Germinal center (tissue), 1 donor: Measurements from ENCODE around the gene USP6NL.

Experiments used
- DNase-seq: peaks from one replicate; pipeline ENCODE4 v3.0.0; 2012; ENCODE audit warnings: mixed read lengths, low spot score

Gene USP6NL

DNA sequence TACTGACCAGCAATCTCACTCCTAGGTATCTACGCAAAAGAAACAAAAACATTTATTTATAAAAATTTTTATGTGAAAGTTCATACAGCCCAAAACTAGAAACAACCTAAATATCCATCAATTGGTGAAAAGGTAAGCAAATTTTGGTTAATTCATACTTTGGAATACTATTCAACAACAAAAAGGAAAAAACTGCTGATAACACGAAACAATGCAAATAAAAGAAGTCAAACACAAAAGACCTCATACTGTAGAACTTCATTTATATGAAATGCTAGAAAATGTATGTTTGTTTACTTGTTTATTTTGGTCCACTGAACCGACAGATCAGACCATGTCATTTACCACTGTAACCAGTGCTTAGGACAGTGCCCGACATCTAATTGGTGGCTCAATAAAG, 60.3 kb downstream of the USP6NL start:
- no peak for DNase-seq

DNA sequence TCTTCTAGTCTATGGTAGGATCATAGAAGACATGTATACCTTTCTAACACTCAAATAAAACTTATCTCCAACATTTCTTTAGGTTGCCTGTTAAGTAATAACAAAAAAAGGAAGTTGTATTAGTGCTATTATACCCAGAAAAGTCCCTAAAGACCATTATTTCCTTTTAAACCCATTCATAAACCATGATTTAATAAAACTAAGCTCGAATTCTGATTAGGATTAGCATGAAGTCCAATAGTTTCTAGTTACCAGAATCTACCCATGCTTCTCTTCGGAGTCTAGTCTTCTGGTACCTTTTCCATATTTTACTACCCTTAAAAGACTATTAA, 62.7 kb downstream of the USP6NL start:
- no peak for DNase-seq

DNA sequence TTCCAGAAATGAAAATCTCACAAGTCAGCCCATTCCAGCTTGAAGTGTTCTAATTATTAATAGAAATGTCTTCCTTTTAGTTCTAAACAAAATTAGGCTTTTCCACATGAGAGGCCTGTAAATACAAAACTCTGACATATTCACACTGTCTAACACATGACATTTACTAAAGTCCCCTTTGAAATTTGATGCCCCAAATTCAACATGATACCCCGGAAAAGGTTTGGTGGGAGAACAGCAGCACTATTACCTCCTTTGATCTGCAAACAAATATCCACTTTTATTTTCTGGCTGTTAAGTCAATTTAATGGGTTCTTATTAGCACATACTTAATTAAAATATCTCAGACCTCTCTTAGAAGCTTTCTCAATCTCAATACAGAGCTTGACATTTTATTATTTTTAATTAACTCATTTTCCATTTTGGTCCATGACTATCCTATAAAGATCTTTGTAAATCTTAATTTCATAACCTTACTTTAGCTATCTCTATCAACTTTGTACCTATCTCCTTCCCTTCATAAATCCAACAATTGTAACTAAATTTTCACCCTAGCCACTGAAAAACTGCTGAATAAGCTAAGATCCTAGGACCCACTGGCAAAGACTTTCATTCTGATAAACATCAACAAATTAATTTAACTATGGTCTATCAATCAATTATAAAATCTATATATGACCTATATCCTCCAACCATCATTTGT, 63.2 kb downstream of the USP6NL start:
- DNase-seq: no peak

DNA sequence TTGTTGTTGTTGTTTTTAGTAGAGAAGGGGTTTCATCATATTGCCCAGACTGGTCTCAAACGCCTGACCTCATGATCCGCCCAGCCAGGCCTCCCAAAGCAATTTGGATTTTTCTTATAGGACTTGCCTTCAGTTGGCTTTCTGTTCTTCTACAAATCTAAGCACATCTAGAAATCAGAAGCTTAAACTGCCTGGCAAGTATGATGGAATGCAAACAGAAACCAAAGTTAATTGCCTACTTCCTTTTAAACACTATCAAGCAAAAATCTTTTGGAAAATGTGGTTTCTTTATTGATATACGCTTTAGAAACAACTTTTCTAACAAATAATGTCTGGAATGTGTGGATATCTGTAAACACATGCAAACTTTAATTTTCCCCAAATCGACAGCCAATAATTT, 64.9 kb downstream of the USP6NL start:
- no peak for DNase-seq

DNA sequence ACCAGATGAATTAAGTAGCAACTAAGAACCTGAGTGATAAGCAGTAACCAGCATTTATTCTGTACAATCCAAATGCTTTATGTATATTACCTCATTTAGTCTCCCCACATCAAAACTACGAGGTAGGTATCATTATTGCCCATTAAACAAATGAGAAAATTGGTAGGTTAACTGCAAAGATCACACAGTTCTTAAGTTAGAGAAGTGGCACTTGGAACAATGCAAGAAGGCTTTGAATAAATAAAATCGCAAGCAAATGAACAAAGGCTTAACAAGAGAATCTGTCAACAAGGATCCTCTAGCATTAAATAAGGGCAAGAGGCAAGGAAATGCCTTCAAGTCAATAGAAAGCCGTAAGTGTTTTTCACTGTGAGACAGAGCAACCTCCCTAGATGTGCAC, 70.2 kb downstream of the USP6NL start:
- no peak for DNase-seq

DNA sequence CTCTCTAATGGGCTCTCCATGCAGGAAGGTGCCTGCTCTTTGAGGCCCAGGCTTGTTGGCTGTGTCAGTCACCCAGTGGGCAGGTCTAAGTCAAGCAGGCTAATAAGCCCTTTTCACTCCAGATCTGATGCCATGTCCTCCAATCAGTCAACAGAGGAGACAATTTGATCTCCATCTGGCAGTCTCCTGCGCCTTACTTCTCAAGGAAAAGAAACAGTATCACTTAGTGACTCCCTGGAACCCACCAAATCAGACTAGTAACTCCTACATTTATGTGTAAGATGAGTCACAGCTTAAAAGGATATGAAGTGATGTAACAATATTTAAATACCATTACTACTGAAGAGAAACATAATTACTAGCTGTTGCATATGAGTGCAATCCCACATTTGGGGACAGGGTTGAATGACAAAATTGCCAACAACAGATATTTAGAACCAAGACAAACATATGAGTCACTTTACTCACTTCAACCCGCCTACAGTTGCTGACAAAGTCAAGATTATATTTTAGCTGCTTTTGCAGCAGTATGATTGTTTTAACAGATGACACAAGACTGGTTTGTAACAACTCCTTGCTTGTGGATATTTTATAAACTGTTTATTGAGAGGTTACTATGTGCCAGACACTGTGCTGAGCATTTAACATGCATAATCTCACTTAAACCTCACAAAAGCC, 72.1 kb downstream of the USP6NL start:
- no peak for DNase-seq

DNA sequence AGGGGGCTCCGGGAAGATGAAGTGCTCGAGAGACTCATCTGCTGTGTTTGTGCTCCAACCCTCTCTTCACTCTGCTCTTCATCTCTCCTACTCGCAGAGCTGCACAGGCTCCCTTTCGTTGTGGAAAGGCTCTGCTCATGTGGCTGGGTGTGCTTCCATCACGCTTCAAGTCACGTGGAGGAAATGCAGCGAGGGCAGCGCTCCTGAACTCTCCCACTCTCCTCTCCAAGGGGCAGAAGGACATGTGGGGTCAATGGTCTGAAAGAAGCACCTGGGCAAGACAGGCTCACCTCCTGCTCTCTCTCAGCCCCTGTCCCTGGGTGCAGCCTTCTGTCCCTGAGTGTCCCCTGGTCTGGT, 72.6 kb downstream of the USP6NL start:
- DNase-seq: no peak

DNA sequence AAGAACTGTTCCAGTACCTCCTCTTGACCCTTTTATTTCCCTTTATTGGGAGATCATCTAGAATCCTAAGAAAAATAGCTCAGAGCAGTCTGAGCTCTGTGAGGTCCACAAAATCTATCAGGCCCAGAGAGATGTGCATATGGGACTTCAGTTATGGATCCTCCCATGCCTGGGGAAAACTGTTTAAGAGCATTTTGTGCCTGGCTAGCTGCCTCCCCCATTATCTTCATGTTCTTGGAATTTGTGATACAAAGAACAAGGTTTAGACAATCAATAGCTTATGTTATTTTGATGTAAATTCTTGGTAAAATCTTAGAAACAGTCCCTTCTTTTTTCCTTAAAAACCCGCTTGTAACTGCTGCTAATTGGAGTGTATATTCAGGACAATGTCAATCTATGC, 75.2 kb downstream of the USP6NL start:
- no peak for DNase-seq

DNA sequence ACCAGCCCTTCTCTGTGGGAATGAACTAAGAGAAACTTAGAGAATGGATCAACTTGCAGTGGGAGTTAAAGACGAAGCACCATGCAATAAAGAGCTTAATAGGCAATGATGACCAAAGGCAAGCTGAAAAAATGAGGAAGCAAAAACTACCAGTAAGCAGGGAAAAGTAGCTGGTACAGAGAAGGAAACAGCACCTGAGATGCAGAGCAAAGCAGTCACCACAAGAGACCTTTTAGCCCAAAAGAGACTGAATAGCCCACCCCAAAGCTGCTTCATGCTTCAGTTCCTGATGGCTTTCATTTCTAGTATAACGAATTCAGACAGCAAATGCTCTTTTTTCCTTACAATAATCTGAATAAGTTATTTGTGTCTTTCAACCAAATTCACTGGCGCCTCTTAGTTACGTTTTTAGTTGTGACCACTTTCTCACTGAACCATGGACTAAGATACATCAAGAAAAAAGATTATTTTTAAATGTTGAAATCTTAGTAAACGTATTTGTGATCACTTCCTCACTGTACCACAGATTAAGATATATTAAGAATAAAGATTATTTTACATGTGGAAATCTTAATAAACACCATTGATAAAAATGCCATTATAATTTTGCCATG, 76.0 kb downstream of the USP6NL start:
- peak; percentile 57 for DNase-seq

DNA sequence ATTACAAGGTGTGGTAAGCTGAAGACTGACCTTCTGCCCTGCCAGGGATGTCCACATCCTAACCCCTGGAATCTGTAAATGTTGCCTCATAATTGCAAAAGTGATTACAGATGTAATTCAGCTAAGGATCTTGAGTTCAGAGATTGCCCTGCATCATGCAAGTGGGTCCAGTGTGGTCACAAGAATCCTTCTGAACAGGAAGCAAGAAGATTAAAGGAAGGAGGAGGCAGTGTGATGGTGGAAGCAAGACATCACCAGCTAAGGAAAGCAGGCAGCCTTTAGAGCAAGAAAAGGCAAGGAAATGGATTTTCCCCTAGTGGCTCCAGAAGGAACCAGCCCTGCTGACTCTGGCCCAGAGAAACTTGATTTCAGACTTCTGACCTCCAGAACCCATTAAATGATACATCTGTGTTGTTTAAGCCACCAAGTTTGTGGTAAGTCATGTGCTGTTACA, 78.1 kb downstream of the USP6NL start:
- DNase-seq: no peak

DNA sequence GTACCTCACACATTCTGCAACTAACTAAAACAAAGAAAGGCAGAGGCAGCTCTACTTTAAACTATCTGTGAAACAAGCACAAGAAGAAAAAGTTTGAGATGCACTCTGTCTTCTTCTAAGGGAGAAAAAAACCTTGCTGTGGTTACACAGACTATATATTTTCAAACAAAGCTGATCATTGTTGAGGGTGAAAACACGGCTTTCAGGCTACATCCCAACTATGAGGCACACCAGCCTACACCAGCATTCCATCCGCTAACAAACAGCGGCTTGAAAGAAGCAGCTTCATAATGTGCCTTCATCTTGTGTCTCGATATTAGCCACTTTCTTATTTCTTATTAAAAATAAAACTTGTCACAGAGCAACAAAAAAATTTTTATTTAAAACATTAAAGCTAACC, 79.1 kb downstream of the USP6NL start:
- DNase-seq: no peak

DNA sequence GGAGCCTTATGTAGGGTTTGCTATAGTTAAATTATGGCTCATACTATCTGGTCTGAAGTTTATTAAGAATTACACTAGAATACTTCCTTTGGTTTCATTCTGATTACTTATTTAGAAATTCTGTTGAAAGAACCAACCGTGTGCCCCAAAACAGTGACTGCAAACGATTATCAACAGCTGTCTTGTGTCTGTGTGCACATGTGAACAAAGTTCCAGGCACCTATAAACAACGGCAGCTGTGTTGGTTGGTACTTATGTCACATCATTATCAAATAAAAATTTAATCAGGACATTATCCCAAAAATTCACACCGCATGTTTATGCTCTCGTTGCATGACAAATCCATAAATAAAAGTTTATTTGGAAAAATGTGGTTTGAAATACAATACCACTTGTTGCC, 80.6 kb downstream of the USP6NL start:
- DNase-seq: no peak

DNA sequence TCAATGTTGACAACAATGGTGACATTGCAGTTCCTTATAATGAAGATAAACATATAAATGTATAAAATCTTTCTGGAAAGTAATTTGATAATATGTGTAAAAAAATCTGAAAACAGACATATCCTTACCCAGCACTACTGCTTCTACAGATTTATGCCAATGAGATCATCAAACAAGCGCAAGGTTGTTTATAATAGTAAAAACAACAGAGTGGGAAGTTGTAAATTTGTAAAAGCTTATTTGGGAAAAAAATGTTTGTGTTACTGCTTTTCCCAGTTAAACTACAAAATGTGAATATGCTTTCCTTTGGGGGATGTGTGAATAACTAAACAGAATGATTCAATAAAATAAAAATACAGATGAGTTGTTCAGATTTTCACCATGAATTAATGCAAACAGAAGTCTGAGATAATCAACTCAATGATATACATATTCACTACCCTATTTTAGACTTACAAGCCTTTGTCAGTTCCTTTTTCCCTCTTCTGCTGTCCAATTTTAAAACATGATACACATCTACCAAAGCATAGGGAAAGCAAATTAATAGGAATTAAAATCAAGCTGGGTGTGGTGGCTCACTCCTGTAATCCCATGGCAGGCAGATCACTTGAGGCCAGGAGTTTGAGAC, 82.1 kb downstream of the USP6NL start:
- no peak for DNase-seq

DNA sequence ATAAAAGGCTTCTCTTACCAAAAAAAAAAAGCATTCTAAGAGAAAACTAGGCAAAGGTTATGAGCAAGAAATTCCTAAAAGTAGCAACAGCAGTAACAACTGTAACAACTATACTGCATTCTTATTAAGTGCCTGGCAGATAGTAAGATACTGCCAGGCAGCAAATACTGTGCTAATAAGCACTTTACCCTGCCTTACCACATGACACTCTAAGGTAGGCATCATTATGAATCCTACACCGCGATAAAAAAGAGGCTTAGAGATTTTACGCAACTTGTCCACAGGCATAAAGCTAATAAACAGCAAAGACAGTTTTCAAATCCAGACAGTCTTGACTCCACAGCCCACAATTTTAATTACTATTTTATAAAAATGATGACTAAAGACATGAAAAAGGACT, 83.2 kb downstream of the USP6NL start:
- no peak for DNase-seq

DNA sequence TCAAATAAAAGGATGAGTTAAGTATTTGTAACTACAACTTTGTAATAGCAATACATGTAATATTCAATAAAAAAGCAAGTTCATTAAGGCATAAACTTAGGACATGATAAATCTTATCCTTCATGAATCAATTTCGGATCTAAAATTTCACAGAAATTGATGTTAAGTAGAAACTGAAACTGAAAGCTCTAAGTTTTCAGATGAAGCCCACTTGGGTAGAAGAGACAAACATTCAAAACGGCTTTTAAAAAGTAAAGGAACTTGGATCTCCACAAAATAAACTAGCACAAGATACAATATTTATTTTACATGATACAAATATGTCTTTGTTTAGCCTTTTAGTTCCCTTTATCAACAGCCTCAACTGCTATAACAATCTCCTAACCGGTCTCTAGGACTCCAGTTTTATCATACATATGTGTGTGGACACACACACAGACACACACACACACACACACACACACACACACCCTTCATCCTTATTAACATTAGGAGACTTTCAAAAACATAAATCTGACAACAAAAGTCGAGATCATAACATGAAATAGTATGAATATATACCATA, 83.7 kb downstream of the USP6NL start:
- no peak for DNase-seq

DNA sequence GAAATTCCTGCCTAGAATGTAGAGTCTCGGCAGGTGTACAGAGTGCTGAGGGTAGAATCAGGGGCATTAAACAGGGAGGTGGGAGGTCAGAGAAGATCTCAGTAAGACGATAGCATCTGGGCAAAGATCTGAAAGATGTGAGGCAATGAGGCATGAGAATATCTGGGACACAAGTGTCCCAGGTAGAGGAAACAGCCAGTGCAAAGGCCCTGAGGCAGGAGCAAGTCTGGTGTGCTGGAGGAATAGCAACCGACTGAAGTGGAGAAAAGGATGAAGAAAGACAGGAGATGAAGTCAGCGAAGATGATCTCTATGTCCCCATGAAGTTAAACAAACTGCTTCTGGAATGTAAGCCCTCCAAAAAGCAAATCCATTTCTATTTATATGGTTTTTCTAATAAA, 84.4 kb downstream of the USP6NL start:
- no peak for DNase-seq

DNA sequence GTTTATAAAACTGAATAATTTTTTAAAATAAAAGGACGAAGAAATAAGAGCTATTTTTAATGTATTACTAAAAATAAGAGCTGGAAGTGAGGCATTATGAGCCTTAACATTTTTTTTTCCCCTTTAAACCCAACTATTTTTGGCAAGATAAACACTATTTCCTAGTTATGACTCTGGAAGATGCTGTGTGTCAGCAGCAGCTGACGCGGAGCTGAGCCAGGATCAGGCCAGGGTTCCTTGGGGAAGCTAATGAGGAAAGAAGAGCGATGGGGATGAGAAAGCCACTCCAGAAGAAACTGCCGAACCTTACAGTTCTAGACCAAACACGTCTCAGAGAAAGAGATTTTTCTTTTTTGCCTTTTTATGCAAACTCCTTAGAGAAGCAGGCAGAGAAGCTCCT, 85.9 kb downstream of the USP6NL start:
- DNase-seq: no peak

DNA sequence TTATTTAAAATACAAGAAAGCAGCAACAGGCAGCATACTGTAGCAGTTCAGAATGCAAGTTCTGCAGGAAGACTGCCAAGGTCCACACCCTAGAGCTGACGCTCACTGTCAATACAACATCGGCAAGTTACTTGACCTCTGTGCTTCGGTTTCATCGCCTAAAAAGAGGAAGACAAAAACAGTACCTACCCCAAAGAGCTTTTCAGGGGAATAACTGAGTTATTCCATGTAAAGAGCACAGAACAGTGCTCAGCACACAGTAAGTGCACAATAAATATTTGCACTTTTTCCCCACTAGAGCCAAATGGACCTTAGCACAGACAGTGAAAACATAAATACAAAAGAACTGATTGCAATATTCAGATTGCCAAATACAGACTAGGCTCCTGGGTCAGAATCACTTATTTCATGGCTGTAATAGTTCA, 88.6 kb downstream of the USP6NL start:
- DNase-seq: no peak

DNA sequence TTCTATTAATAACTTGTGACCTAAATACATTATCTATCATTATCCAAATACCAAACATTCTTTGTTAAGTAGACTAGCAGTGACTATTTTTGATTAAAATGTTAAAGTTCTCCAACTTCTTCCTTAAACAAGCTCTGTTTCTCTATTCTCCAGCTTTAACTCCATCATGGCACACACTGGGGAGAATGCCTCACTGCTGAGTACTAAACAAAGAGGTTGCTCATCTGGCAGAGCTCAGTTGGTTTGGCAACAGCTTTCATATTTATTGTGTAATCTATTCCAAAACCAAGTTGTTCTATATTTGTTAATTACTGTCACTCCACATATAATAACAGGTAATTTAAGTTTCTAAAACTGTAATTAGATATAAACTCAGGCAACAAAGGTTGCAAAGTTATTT, 89.6 kb downstream of the USP6NL start:
- DNase-seq: no peak

DNA sequence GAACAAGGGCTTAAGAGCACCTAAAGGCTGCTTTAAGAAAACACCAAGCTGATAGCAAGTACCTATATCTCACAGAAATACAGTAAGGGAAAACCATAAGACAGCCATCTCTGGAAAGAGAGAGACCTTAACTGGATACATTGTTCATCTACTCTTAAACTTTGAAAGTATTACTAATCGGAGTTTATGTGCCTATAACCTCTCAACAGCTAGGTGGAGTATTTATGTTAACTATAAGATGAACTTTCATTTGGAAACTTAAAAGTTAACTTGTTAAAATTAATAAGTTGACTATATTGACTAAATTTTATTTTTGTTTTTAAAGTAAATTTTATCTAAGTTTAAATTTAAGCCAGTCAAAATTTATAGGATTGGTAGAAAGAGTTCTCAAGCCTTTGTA, 90.6 kb downstream of the USP6NL start:
- no peak for DNase-seq

DNA sequence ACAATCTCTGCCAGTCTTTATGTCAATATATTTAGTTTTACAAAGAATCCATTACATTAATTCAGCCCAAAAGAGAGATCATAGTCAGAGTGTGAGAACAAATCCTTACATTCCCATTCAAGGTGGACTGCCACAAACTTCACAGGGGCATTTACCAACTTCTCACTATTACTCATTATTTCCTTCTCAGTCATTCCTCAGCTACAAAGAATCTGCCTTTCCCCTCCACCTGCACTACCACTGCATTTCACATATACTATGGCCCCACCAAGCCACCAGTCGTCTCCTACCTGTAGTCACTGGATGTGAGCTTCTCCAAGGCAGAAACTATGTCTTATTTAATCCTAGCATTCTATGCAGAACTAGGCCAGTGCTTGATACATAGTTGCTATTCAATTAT, 94.3 kb downstream of the USP6NL start:
- DNase-seq: no peak

DNA sequence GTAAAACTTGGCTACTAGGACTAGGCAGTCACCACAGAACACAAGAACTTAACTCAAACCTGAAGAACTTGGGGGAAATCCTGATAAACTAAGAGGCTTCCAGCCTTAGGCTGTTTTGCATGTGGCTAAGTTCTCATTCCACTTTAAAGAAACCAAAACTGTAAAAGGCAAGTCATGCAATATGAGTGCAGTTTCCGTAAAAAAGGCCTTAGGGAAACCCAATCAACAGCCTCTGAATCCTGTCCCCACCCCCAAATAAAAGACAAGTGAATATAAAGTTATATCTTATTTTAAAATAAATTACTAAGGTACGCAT, 95.1 kb downstream of the USP6NL start:
- DNase-seq: no peak
